Measurements from ENCODE around the gene ISX. TPM values are rescaled to one million over a fixed set of nuclear protein-coding genes. Genes with fewer than 3 reads are reported as not detected.
"Not testable (repeated sequence)": the region's sequence is repeated elsewhere in the genome, so short reads cannot be mapped to it uniquely, and the experiment has no call there.

The ISX gene
- polyA plus RNA-seq, 2 donors: not detected

DNA sequence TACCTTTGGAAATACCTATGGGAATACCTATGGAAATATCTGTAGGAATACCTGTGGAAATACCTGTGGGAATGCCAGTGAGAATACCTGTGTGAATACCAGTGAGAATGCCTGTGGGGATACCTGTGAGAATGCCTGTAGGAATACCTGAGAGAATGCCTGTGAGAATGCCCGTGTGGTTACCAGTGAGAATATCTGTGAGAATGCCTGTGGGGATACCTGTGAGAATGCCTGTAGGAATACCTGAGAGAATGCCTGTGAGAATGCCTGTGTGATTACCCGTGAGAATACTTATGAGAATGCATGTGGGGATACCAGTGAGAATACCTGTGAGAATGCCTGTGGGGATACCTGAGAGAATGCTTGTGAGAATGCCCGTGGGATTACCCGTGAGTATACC lies 15.9 kb upstream of the ISX start:
- WGBS, 2 donors: 92 to 94% methylated on average over 4 of the region's 4 CpGs
- H3K36me3 ChIP-seq (ENCODE audit: control insufficient read depth in 2 of 2, insufficient read depth in 2 of 2, low read length in 1 of 2); H3K27ac ChIP-seq (ENCODE audit: low read depth in 2 of 2, low read length in 1 of 2); H3K4me3 ChIP-seq (ENCODE audit: low read depth in 1 of 2, low read length in 2 of 2); H3K4me1 ChIP-seq (ENCODE audit: control insufficient read depth in 2 of 2, insufficient read depth in 2 of 2, low read length in 1 of 2); H3K27me3 ChIP-seq (ENCODE audit: control insufficient read depth in 1 of 2, insufficient read depth in 2 of 2, low read length in 2 of 2); H3K9me3 ChIP-seq (ENCODE audit: control insufficient read depth in 2 of 2, insufficient read depth in 1 of 2, low read depth in 1 of 2, low read length in 1 of 2): not testable (repeated sequence)

DNA sequence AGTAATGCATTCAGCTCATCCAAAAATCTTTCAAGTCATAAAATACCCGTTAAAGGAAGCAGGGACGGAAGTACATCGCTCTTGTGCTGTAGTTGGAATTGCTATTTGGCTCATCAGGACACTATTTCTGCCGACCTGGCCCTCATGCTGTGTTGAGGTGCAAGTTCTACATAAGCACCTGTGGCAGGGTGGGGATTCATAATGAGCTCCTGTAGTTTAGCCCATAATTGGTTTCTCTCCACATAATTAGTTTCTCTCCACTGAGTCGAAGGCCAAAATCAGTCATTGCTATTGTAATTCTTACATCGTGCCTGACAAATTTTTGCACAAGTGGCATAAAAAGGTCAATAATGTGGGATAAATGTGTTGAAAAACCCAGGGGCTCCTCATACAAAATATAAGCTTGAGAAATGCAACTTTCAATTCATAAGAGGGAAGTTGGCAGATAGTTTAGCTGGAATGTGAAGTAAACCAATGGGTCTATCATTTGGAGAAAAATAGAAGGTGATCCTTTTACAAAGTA lies 14.9 kb upstream of the ISX start:
- H3K36me3 ChIP-seq (ENCODE audit: control insufficient read depth in 2 of 2, insufficient read depth in 2 of 2, low read length in 1 of 2): no peaks in the 10 kb centered on the region
- peaks cover 0 to 2% of the 10 kb centered on the region in 2 donors for H3K9me3 ChIP-seq (ENCODE audit: control insufficient read depth in 2 of 2, insufficient read depth in 1 of 2, low read depth in 1 of 2, low read length in 1 of 2)
- H3K4me3 ChIP-seq (ENCODE audit: low read depth in 1 of 2, low read length in 2 of 2): no peak overlapping the region
- no peaks in the 10 kb centered on the region for H3K27me3 ChIP-seq (ENCODE audit: control insufficient read depth in 1 of 2, insufficient read depth in 2 of 2, low read length in 2 of 2)
- no peaks in the 10 kb centered on the region for H3K4me1 ChIP-seq (ENCODE audit: control insufficient read depth in 2 of 2, insufficient read depth in 2 of 2, low read length in 1 of 2)
- H3K27ac ChIP-seq (ENCODE audit: low read depth in 2 of 2, low read length in 1 of 2): no peak overlapping the region
- 68 to 74% methylated on average over 6 of the region's 6 CpGs for WGBS, 2 donors

DNA sequence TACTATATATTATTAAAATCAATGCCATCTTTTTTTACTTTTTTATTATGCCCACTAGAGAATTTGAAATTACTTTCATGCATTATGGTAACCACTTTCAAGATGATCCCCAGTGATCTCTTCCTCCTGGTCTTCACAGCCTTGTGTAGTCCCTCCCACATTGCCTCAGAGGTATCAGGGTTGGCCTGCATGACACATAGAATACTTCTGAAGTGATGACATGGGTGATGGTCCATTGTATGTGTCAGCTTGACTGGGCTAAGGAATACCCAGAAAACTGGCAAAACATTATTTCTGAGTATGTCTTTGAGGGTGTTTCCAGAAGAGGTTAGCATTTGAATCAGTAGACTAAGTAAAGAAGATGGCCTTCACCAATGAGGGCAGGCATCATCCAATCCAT lies 14.2 kb upstream of the ISX start:
- Histone ChIP-seq H3K36me3 (ENCODE audit: control insufficient read depth in 2 of 2, insufficient read depth in 2 of 2, low read length in 1 of 2) (no peaks in the 10 kb centered on the region), H3K4me3 (ENCODE audit: low read depth in 1 of 2, low read length in 2 of 2) (no peak overlapping the region), H3K27me3 (ENCODE audit: control insufficient read depth in 1 of 2, insufficient read depth in 2 of 2, low read length in 2 of 2) (no peaks in the 10 kb centered on the region), H3K9me3 (ENCODE audit: control insufficient read depth in 2 of 2, insufficient read depth in 1 of 2, low read depth in 1 of 2, low read length in 1 of 2) (peaks cover 0 to 2% of the 10 kb centered on the region in 2 donors), H3K27ac (ENCODE audit: low read depth in 2 of 2, low read length in 1 of 2) (no peak overlapping the region), H3K4me1 (ENCODE audit: control insufficient read depth in 2 of 2, insufficient read depth in 2 of 2, low read length in 1 of 2) (no peaks in the 10 kb centered on the region)

DNA sequence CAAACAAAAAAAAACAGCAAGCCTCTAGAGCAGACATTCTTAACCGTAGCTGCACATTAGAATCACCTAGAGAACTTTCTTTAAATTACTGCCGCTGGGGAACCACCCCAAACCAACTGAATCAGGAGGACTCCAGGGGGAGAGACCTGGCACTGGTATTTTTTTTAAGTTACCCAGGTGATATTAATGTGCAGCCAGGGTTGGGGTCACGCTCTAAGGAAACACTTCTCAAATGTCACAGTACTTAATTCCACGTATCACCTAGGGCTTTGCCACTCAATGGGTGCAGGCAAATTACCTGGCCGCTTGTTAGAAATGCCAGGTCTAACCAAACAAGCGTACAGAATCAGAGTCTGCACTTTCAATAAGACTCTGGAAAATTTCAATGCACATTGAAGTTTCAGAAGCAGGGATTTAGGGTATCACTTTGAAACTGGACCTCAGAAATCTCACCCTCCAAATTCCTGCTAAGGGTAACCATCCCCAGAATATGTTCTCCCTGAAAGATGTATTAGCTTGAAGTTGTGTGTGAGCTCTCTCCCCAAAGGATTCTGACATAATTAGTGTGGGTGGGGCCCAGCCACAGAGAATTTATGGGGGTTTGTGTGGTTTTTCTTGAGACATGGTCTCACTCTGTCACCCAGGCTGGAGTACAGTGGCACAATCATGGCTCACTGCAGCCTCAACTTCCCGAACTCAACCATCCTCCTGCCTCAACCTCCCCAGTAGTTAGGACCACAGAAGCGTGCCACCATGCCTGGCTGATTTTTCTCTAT lies 12.7 kb upstream of the ISX start:
- Histone ChIP-seq H3K9me3 (ENCODE audit: control insufficient read depth in 2 of 2, insufficient read depth in 1 of 2, low read depth in 1 of 2, low read length in 1 of 2) (peaks cover 2 to 6% of the 10 kb centered on the region in 2 donors), H3K27ac (ENCODE audit: low read depth in 2 of 2, low read length in 1 of 2) (no peak overlapping the region), H3K4me1 (ENCODE audit: control insufficient read depth in 2 of 2, insufficient read depth in 2 of 2, low read length in 1 of 2) (no peaks in the 10 kb centered on the region), H3K36me3 (ENCODE audit: control insufficient read depth in 2 of 2, insufficient read depth in 2 of 2, low read length in 1 of 2) (no peaks in the 10 kb centered on the region), H3K27me3 (ENCODE audit: control insufficient read depth in 1 of 2, insufficient read depth in 2 of 2, low read length in 2 of 2) (no peaks in the 10 kb centered on the region), H3K4me3 (ENCODE audit: low read depth in 1 of 2, low read length in 2 of 2) (no peak overlapping the region)
- 59 to 71% methylated on average over 8 of the region's 8 CpGs for WGBS, 2 donors

DNA sequence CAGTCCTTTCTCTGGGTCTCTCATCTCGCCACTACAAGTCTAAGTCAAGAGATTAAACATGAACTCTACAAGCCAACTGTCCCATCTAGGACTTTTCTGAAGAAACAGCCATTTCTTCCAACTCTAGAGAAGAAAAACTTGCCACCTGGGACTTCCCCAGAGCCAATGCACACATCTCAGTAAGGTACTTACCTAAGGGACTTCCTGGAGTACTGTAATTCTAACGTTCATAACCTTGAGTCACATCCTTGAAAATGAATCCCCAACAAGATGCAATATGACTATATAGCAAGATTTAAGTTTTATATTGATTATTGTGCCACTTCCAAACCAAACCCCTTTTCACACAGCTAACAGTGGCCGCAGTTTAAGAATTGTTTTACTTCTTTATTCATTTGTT lies 11.9 kb upstream of the ISX start:
- 61 to 69% methylated on average over 3 of the region's 3 CpGs for WGBS, 2 donors
- Histone ChIP-seq H3K27me3 (ENCODE audit: control insufficient read depth in 1 of 2, insufficient read depth in 2 of 2, low read length in 2 of 2) (no peaks in the 10 kb centered on the region), H3K27ac (ENCODE audit: low read depth in 2 of 2, low read length in 1 of 2) (no peak overlapping the region), H3K9me3 (ENCODE audit: control insufficient read depth in 2 of 2, insufficient read depth in 1 of 2, low read depth in 1 of 2, low read length in 1 of 2) (peaks cover 2 to 6% of the 10 kb centered on the region in 2 donors), H3K4me1 (ENCODE audit: control insufficient read depth in 2 of 2, insufficient read depth in 2 of 2, low read length in 1 of 2) (no peaks in the 10 kb centered on the region), H3K4me3 (ENCODE audit: low read depth in 1 of 2, low read length in 2 of 2) (no peak overlapping the region), H3K36me3 (ENCODE audit: control insufficient read depth in 2 of 2, insufficient read depth in 2 of 2, low read length in 1 of 2) (no peaks in the 10 kb centered on the region)

DNA sequence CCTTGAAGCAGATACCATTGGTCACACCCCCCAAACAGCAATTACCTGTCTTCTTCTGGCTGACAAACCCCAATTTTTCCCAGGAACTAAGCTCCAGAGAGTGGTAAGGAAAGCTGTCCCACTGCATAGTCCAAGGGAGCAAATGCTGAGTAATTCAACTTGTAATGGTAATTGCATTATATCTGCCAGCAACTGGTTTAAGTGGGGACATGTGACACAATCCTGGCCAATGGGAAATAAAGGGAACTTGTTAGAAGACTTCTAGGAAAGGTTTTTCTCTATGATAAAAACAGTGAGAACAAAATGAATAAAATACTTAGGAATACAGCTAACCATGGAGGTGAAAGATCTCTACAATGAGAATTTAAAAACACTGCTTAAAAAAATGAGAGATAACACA lies 9.5 kb upstream of the ISX start:
- Histone ChIP-seq H3K27ac (ENCODE audit: low read depth in 2 of 2, low read length in 1 of 2) (no peak overlapping the region), H3K36me3 (ENCODE audit: control insufficient read depth in 2 of 2, insufficient read depth in 2 of 2, low read length in 1 of 2) (no peaks in the 10 kb centered on the region), H3K4me1 (ENCODE audit: control insufficient read depth in 2 of 2, insufficient read depth in 2 of 2, low read length in 1 of 2) (no peaks in the 10 kb centered on the region), H3K4me3 (ENCODE audit: low read depth in 1 of 2, low read length in 2 of 2) (no peak overlapping the region), H3K27me3 (ENCODE audit: control insufficient read depth in 1 of 2, insufficient read depth in 2 of 2, low read length in 2 of 2) (no peaks in the 10 kb centered on the region), H3K9me3 (ENCODE audit: control insufficient read depth in 2 of 2, insufficient read depth in 1 of 2, low read depth in 1 of 2, low read length in 1 of 2) (peaks cover 2 to 6% of the 10 kb centered on the region in 2 donors)

DNA sequence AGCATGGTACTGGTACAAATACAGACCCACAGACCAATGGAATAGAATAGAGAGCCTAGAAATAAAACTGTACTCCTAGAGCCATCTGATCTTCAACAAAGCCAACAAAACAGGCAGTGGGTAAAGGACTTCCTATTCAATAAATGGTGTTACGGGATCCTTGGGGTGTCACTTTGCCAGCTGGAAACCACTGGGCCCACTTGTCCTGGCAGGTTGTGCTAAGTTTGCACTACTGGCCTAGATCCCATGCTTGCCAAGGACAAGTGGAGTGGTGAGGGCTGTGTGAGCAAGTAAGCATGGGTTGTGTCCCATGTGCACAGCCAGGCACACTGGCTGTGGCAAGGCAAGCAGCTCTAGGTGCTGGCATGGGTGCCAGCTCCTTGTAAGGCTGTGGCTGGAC lies 8.8 kb upstream of the ISX start:
- no peak overlapping the region for H3K27ac ChIP-seq (ENCODE audit: low read depth in 2 of 2, low read length in 1 of 2)
- no peaks in the 10 kb centered on the region for H3K4me1 ChIP-seq (ENCODE audit: control insufficient read depth in 2 of 2, insufficient read depth in 2 of 2, low read length in 1 of 2)
- H3K36me3 ChIP-seq (ENCODE audit: control insufficient read depth in 2 of 2, insufficient read depth in 2 of 2, low read length in 1 of 2): no peaks in the 10 kb centered on the region
- H3K4me3 ChIP-seq (ENCODE audit: low read depth in 1 of 2, low read length in 2 of 2): no peak overlapping the region
- H3K9me3 ChIP-seq (ENCODE audit: control insufficient read depth in 2 of 2, insufficient read depth in 1 of 2, low read depth in 1 of 2, low read length in 1 of 2): peaks cover 2 to 6% of the 10 kb centered on the region in 2 donors
- no peaks in the 10 kb centered on the region for H3K27me3 ChIP-seq (ENCODE audit: control insufficient read depth in 1 of 2, insufficient read depth in 2 of 2, low read length in 2 of 2)
- WGBS, 2 donors: 68 to 90% methylated on average over 1 of the region's 1 CpG

DNA sequence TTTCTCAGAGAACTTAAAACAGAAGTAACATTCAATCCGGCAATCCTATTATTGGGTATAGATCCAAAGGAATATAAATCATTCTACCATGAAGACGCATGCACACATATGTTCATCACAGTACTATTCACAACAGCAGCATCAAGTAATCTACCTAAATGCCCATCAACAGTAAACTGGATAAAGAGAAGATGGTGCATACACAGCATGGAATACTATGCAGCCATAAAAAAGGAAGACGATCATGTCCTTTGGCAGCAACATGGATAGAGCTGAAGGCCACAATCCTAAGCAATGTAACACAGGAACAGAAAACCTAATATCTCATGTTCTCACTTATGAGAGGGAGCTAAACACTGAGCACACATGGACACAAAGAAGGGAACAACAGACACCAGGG lies 6.3 kb upstream of the ISX start:
- H3K27ac ChIP-seq (ENCODE audit: low read depth in 2 of 2, low read length in 1 of 2): no peak overlapping the region
- WGBS, 2 donors: 96 to 97% methylated on average over 3 of the region's 3 CpGs
- H3K4me3 ChIP-seq (ENCODE audit: low read depth in 1 of 2, low read length in 2 of 2): no peak overlapping the region

DNA sequence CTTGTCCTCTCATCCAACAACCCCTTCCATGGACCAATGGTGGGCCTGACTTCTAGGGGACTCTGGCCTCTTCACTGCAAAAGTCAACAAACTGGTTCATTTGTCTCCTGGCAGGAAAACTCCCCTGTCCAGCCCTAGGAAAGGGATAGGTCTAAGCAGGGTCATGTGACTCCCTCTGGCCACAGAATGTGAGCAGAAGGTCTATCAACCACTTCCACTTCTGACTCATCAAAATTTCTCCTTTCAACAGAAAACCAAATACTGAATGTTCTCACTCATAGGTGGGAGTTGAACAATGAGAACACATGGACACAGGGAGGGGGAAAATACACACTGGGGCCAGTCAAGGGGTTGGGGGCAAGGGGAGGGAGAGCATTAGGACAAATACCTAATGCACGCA lies 1.3 kb upstream of the ISX start:
- H3K36me3 ChIP-seq (ENCODE audit: control insufficient read depth in 2 of 2, insufficient read depth in 2 of 2, low read length in 1 of 2): no peaks in the 10 kb centered on the region
- H3K27ac ChIP-seq (ENCODE audit: low read depth in 2 of 2, low read length in 1 of 2): no peak overlapping the region
- no peaks in the 10 kb centered on the region for H3K9me3 ChIP-seq (ENCODE audit: control insufficient read depth in 2 of 2, insufficient read depth in 1 of 2, low read depth in 1 of 2, low read length in 1 of 2)
- H3K4me1 ChIP-seq (ENCODE audit: control insufficient read depth in 2 of 2, insufficient read depth in 2 of 2, low read length in 1 of 2): no peaks in the 10 kb centered on the region
- no peak overlapping the region for H3K4me3 ChIP-seq (ENCODE audit: low read depth in 1 of 2, low read length in 2 of 2)
- 92 to 94% methylated on average over 1 of the region's 1 CpG for WGBS, 2 donors
- H3K27me3 ChIP-seq (ENCODE audit: control insufficient read depth in 1 of 2, insufficient read depth in 2 of 2, low read length in 2 of 2): no peaks in the 10 kb centered on the region

More for the DNA sequence above, 6.3 kb upstream of the ISX start:
- no peaks in the 10 kb centered on the region for H3K27me3 ChIP-seq (ENCODE audit: control insufficient read depth in 1 of 2, insufficient read depth in 2 of 2, low read length in 2 of 2)
- peaks cover 0 to 6% of the 10 kb centered on the region in 2 donors for H3K9me3 ChIP-seq (ENCODE audit: control insufficient read depth in 2 of 2, insufficient read depth in 1 of 2, low read depth in 1 of 2, low read length in 1 of 2)
- H3K36me3 ChIP-seq (ENCODE audit: control insufficient read depth in 2 of 2, insufficient read depth in 2 of 2, low read length in 1 of 2): no peaks in the 10 kb centered on the region
- no peaks in the 10 kb centered on the region for H3K4me1 ChIP-seq (ENCODE audit: control insufficient read depth in 2 of 2, insufficient read depth in 2 of 2, low read length in 1 of 2)

DNA sequence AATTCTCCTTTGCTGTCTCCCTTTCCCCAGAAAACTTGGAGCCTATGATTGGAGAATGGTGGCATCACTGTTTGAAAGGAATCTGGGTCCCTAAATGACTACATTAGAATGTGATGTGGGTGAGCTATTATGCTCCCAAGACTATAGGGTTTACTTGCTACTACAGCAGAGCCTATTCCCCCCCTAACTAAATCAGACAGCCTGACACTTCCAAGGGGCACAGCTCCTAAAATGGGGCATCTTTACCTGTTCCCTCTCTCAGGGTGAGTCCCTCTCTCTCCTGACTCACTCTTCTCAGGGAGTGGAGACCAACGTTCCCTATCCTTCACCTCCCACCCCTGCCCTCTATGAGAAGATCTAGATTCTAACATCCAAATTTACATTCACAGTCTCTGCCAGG lies 775 bp upstream of the ISX start:
- H3K36me3 ChIP-seq (ENCODE audit: control insufficient read depth in 2 of 2, insufficient read depth in 2 of 2, low read length in 1 of 2): no peaks in the 10 kb centered on the region
- no peaks in the 10 kb centered on the region for H3K9me3 ChIP-seq (ENCODE audit: control insufficient read depth in 2 of 2, insufficient read depth in 1 of 2, low read depth in 1 of 2, low read length in 1 of 2)
- H3K27me3 ChIP-seq (ENCODE audit: control insufficient read depth in 1 of 2, insufficient read depth in 2 of 2, low read length in 2 of 2): no peaks in the 10 kb centered on the region
- no peaks in the 10 kb centered on the region for H3K4me1 ChIP-seq (ENCODE audit: control insufficient read depth in 2 of 2, insufficient read depth in 2 of 2, low read length in 1 of 2)
- no peak overlapping the region for H3K4me3 ChIP-seq (ENCODE audit: low read depth in 1 of 2, low read length in 2 of 2)
- 0 to 40% methylated on average over 1 of the region's 1 CpG for WGBS, 2 donors
- no peak overlapping the region for H3K27ac ChIP-seq (ENCODE audit: low read depth in 2 of 2, low read length in 1 of 2)

All from esophagus (tissue), 2 donors.